ENCODE measurements around the gene CD2. TPM values are rescaled to one million over a fixed set of nuclear protein-coding genes. Genes with fewer than 3 reads are reported as not detected.
"Not testable (repeated sequence)": the region's sequence is repeated elsewhere in the genome, so short reads cannot be mapped to it uniquely, and the experiment has no call there.

CD2 gene
- total and polyA plus RNA-seq, 7 experiments from 2014 or later, result 105 to 307 (median 186) TPM

DNA sequence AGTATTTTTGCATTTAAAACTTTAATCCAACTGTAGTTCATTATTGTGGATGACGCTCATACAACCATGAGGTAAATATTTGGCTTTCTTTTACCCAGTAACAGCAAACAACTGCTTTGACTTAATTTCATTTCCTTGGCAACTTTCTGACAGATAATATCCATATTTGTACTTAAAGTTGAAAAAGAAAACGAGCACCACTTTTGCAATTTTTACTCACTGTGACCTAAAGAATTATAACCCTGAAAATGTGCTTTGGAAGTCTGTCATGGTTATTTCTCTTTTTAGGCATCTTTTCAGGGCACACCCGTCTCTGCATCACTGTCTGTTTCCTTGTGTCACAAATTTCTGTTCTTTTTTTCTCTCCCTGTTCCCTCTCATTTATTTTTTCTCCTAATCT, 918 bp upstream of the CD2 start:
- intact Hi-C loops (cut with micrococcal nuclease), result loop anchor here in 1 of 2 donors (5.0 kb wide), 2 partner anchors 234 to 854 kb away; partner anchors contain the start of gene TENT5C
- DNase-seq, result no peak
- ATAC-seq, result no peak
- Mint-ChIP-seq H3K27ac (peak overlapping the region; percentile 93 to 99 (median 97)), H3K36me3 (peaks cover 15 to 60% (median 28%) of the 10 kb centered on the region in 5 donors), H3K4me1 (peaks cover 20 to 44% (median 37%) of the 10 kb centered on the region in 7 donors), H3K4me3 (peak overlapping the region; percentile 91 to 100 (median 98)), H3K27me3 (no peaks in the 10 kb centered on the region), H3K9me3 (peaks cover 0 to 21% (median 13%) of the 10 kb centered on the region in 11 donors)
- H3K36me3 ChIP-seq (ENCODE audit: control insufficient read depth in 2 of 3, insufficient read depth in 3 of 3, low read length in 3 of 3), result no peaks in the 10 kb centered on the region
- H3K27me3 ChIP-seq (ENCODE audit: control insufficient read depth in 2 of 2, insufficient read depth in 2 of 2, low read length in 2 of 2), result no peaks in the 10 kb centered on the region
- H3K27ac ChIP-seq (ENCODE audit: low read depth, low read length), result peak overlapping the region; percentile 89
- peak overlapping the region; percentile 90 for H3K4me3 ChIP-seq (ENCODE audit: low read length)
- POLR2A ChIA-PET, result interaction anchor here (1.3 to 11.7 kb wide), 5 partner anchors 13 to 233 kb away, joined by 5 to 367 read pairs (median 16); no protein-coding TSS in a partner anchor
- CTCF ChIA-PET, result interaction anchor here (3.0 to 4.4 kb wide), 2 partner anchors 10 to 16 kb away, joined by 24 to 40 read pairs; no protein-coding TSS in a partner anchor
- H3K4me1 ChIP-seq (ENCODE audit: control insufficient read depth in 2 of 2, insufficient read depth in 2 of 2, low read length in 2 of 2), result peaks cover 27% of the 10 kb centered on the region in 2 donors
- H3K9me3 ChIP-seq (ENCODE audit: control insufficient read depth in 2 of 3, low read length in 3 of 3), result peaks cover 6 to 13% (median 7%) of the 10 kb centered on the region in 3 experiments

DNA sequence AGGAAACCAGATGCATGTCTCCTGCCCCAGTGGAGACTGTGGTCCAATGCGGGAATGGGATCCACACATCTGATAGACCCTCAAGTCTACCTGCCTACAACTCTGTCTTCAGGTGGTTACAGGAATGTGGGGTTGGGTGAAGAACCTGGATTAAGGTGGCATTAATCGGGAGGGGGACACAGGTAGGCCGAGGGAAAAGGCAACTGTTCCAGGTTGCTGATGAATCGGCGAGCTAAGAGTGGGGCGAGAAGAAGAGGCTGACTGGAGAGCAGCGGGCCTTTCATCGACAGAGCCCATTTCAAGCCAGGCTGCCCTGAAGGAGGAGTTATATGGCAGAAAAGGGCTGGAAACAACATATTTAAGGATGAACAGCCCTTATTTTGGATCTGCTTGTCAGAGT, 836 bp downstream of the CD2 start:
- intact Hi-C loops (cut with micrococcal nuclease), result no loop called here
- POLR2A ChIA-PET, result interaction anchor here (1.0 to 11.7 kb wide), 11 partner anchors 12 to 305 kb away, joined by 3 to 367 read pairs (median 10); partner anchors contain the start of gene TTF2
- ATAC-seq, result no peak
- H3K27me3 Mint-ChIP-seq, result no peaks in the 10 kb centered on the region
- H3K4me1 Mint-ChIP-seq, result peaks cover 26 to 52% (median 44%) of the 10 kb centered on the region in 7 donors
- H3K36me3 Mint-ChIP-seq, result peaks cover 13 to 62% (median 32%) of the 10 kb centered on the region in 5 donors
- Histone ChIP-seq H3K27me3 (ENCODE audit: control insufficient read depth in 2 of 2, insufficient read depth in 2 of 2, low read length in 2 of 2) (no peaks in the 10 kb centered on the region), H3K36me3 (ENCODE audit: control insufficient read depth in 2 of 3, insufficient read depth in 3 of 3, low read length in 3 of 3) (peaks cover 4 to 6% (median 6%) of the 10 kb centered on the region in 3 experiments), H3K4me1 (ENCODE audit: control insufficient read depth in 2 of 2, insufficient read depth in 2 of 2, low read length in 2 of 2) (peaks cover 33 to 38% of the 10 kb centered on the region in 2 donors), H3K4me3 (ENCODE audit: low read length) (peak overlapping the region; percentile 90), H3K27ac (ENCODE audit: low read depth, low read length) (peak overlapping the region; percentile 89), H3K9me3 (ENCODE audit: control insufficient read depth in 2 of 3, low read length in 3 of 3) (no peaks in the 10 kb centered on the region)
- DNase-seq, result no peak
- peak overlapping the region; percentile 93 to 99 (median 97) for H3K27ac Mint-ChIP-seq
- H3K4me3 Mint-ChIP-seq, result peak overlapping the region; percentile 91 to 100 (median 98)
- peaks cover 0 to 5% (median 3%) of the 10 kb centered on the region in 11 donors for H3K9me3 Mint-ChIP-seq
- CTCF ChIA-PET, result interaction anchor here (0.9 to 4.4 kb wide), 9 partner anchors 8 to 297 kb away, joined by 3 to 40 read pairs (median 7); no protein-coding TSS in a partner anchor

DNA sequence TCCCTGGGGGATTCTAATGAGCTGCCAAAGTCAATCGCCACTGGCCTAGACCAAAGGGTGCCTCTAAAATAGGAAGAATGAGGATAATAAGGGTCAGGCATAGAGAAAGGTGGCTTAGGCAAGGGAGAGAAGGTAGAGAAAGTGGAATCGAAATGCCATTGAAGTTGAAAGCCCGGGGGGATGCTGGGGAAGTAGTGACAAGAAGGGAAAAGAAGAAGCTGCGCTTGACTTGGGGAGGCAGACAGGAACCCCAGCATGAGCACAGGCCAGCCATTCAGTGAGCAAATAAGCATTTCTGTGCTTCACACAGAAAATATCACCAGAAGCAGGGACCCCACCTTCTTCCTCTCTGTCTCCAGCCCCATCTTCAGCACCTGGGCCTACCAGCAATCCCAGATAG, 1.5 kb downstream of the CD2 start:
- Mint-ChIP-seq H3K36me3 (peaks cover 13 to 65% (median 35%) of the 10 kb centered on the region in 5 donors), H3K4me1 (peaks cover 32 to 55% (median 46%) of the 10 kb centered on the region in 7 donors), H3K27ac (peak overlapping the region; percentile 93 to 99 (median 97)), H3K9me3 (peaks cover 0 to 3% (median 0%) of the 10 kb centered on the region in 11 donors), H3K27me3 (no peaks in the 10 kb centered on the region), H3K4me3 (peak overlapping the region; percentile 91 to 100 (median 98))
- H3K9me3 ChIP-seq (ENCODE audit: control insufficient read depth in 2 of 3, low read length in 3 of 3), result no peaks in the 10 kb centered on the region
- ATAC-seq (no peak), DNase-seq (no peak)
- no peaks in the 10 kb centered on the region for H3K27me3 ChIP-seq (ENCODE audit: control insufficient read depth in 2 of 2, insufficient read depth in 2 of 2, low read length in 2 of 2)
- peaks cover 10 to 12% (median 12%) of the 10 kb centered on the region in 3 experiments for H3K36me3 ChIP-seq (ENCODE audit: control insufficient read depth in 2 of 3, insufficient read depth in 3 of 3, low read length in 3 of 3)
- H3K27ac ChIP-seq (ENCODE audit: low read depth, low read length), result peak overlapping the region; percentile 89
- peaks cover 38 to 43% of the 10 kb centered on the region in 2 donors for H3K4me1 ChIP-seq (ENCODE audit: control insufficient read depth in 2 of 2, insufficient read depth in 2 of 2, low read length in 2 of 2)
- peak overlapping the region; percentile 90 for H3K4me3 ChIP-seq (ENCODE audit: low read length)
- intact Hi-C loops (cut with micrococcal nuclease), result no loop called here
- ChIA-PET POLR2A (interaction anchor here (0.5 to 11.7 kb wide), 13 partner anchors 11 to 657 kb away, joined by 3 to 367 read pairs (median 4); partner anchors contain the start of gene TTF2), CTCF (interaction anchor here (0.7 to 3.1 kb wide), 7 partner anchors 9 to 301 kb away, joined by 3 to 34 read pairs (median 7); no protein-coding TSS in a partner anchor)

GRCh38 chr1:116756092-116756491, 1.9 kb downstream of the CD2 start:
- peak overlapping the region; percentile 90 for H3K4me3 ChIP-seq (ENCODE audit: low read length)
- POLR2A ChIA-PET, result interaction anchor here (0.5 to 11.7 kb wide), 11 partner anchors 11 to 657 kb away, joined by 3 to 367 read pairs (median 4); partner anchors contain the start of gene TTF2
- CTCF ChIA-PET, result interaction anchor here (0.7 to 3.1 kb wide), 6 partner anchors 8 to 300 kb away, joined by 3 to 34 read pairs (median 10); no protein-coding TSS in a partner anchor
- Mint-ChIP-seq H3K4me1 (peaks cover 28 to 55% (median 47%) of the 10 kb centered on the region in 7 donors), H3K36me3 (peaks cover 13 to 66% (median 39%) of the 10 kb centered on the region in 5 donors), H3K27ac (peak overlapping the region; percentile 93 to 99 (median 97)), H3K4me3 (peak overlapping the region; percentile 91 to 100 (median 98))
- DNase-seq; intact Hi-C loops (cut with micrococcal nuclease); H3K9me3 ChIP-seq (ENCODE audit: control insufficient read depth in 2 of 3, low read length in 3 of 3); ATAC-seq; H3K9me3 Mint-ChIP-seq; H3K27me3 ChIP-seq (ENCODE audit: control insufficient read depth in 2 of 2, insufficient read depth in 2 of 2, low read length in 2 of 2); H3K27me3 Mint-ChIP-seq: not testable (repeated sequence)
- peaks cover 38 to 43% of the 10 kb centered on the region in 2 donors for H3K4me1 ChIP-seq (ENCODE audit: control insufficient read depth in 2 of 2, insufficient read depth in 2 of 2, low read length in 2 of 2)
- H3K27ac ChIP-seq (ENCODE audit: low read depth, low read length), result peak overlapping the region; percentile 89
- H3K36me3 ChIP-seq (ENCODE audit: control insufficient read depth in 2 of 3, insufficient read depth in 3 of 3, low read length in 3 of 3), result peaks cover 14 to 17% (median 16%) of the 10 kb centered on the region in 3 experiments

- intact Hi-C loops (cut with micrococcal nuclease); ATAC-seq; H3K27me3 Mint-ChIP-seq; DNase-seq; H3K9me3 Mint-ChIP-seq; H3K27me3 ChIP-seq (ENCODE audit: control insufficient read depth in 2 of 2, insufficient read depth in 2 of 2, low read length in 2 of 2); H3K9me3 ChIP-seq (ENCODE audit: control insufficient read depth in 2 of 3, low read length in 3 of 3): not testable (repeated sequence)
- peaks cover 33 to 57% (median 48%) of the 10 kb centered on the region in 7 donors for H3K4me1 Mint-ChIP-seq
- peak overlapping the region; percentile 55 for H3K4me3 ChIP-seq (ENCODE audit: low read length)
- CTCF ChIA-PET, result interaction anchor here (4.3 kb wide), 1 partner anchor 20 kb away, joined by 15 read pairs; no protein-coding TSS in a partner anchor
- peaks cover 26 to 35% (median 33%) of the 10 kb centered on the region in 3 experiments for H3K36me3 ChIP-seq (ENCODE audit: control insufficient read depth in 2 of 3, insufficient read depth in 3 of 3, low read length in 3 of 3)
- peaks cover 46 to 51% of the 10 kb centered on the region in 2 donors for H3K4me1 ChIP-seq (ENCODE audit: control insufficient read depth in 2 of 2, insufficient read depth in 2 of 2, low read length in 2 of 2)
- POLR2A ChIA-PET, result interaction anchor here (0.6 to 11.7 kb wide), 8 partner anchors 8 to 251 kb away, joined by 3 to 367 read pairs (median 4); no protein-coding TSS in a partner anchor
- H3K27ac ChIP-seq (ENCODE audit: low read depth, low read length), result peak overlapping the region; percentile 89
- H3K27ac Mint-ChIP-seq, result peak overlapping the region; percentile 81 to 99 (median 95)
- H3K36me3 Mint-ChIP-seq, result peaks cover 27 to 84% (median 61%) of the 10 kb centered on the region in 5 donors
- peak overlapping the region; percentile 91 to 100 (median 98) for H3K4me3 Mint-ChIP-seq
These were observed 4.2 kb downstream of the CD2 start for GRCh38 chr1:116758456-116758815.

DNA sequence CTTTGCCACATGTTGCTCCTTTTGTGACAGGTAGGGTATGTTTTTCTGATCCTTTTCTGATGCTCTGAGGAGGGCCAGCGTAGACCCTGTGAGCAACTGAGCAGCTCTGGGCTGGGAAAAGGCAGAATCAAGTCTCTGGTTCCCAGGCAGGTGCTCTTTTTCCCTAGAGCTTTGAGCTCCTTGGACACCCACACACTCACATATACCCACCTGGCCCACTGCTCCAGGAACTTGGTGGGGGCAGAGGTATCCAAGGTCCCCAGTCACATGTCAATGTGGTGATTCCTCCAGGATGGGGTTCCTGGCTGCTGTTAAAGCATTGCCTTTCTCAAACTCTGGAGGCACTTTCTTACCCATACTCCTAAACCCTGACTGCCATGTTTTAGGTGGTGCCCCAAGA, 5.4 kb downstream of the CD2 start:
- intact Hi-C loops (cut with micrococcal nuclease), result loop anchor here (1.0 to 10.0 kb wide), 3 partner anchors 10 to 848 kb away; partner anchors contain the start of gene TENT5C (in 1 of the 2)
- H3K27ac Mint-ChIP-seq, result peak overlapping the region; percentile 81 to 99 (median 95)
- Histone ChIP-seq H3K27me3 (ENCODE audit: control insufficient read depth in 2 of 2, insufficient read depth in 2 of 2, low read length in 2 of 2) (no peaks in the 10 kb centered on the region), H3K27ac (ENCODE audit: low read depth, low read length) (peak overlapping the region; percentile 89), H3K36me3 (ENCODE audit: control insufficient read depth in 2 of 3, insufficient read depth in 3 of 3, low read length in 3 of 3) (peaks cover 26 to 35% (median 33%) of the 10 kb centered on the region in 3 experiments), H3K4me3 (ENCODE audit: low read length) (peak overlapping the region; percentile 55), H3K4me1 (ENCODE audit: control insufficient read depth in 2 of 2, insufficient read depth in 2 of 2, low read length in 2 of 2) (peaks cover 52 to 57% of the 10 kb centered on the region in 2 donors), H3K9me3 (ENCODE audit: control insufficient read depth in 2 of 3, low read length in 3 of 3) (no peaks in the 10 kb centered on the region)
- peaks cover 40 to 58% (median 52%) of the 10 kb centered on the region in 7 donors for H3K4me1 Mint-ChIP-seq
- ChIA-PET POLR2A (interaction anchor here (0.9 to 11.7 kb wide), 5 partner anchors 7 to 49 kb away, joined by 3 to 367 read pairs (median 3); no protein-coding TSS in a partner anchor), CTCF (interaction anchor here (0.8 to 4.3 kb wide), 3 partner anchors 10 to 22 kb away, joined by 3 to 15 read pairs (median 4); no protein-coding TSS in a partner anchor)
- ATAC-seq (no peak), DNase-seq (no peak)
- H3K4me3 Mint-ChIP-seq, result peak overlapping the region; percentile 91 to 100 (median 98)
- H3K36me3 Mint-ChIP-seq, result peaks cover 27 to 91% (median 70%) of the 10 kb centered on the region in 5 donors
- H3K9me3 Mint-ChIP-seq, result peaks cover 0 to 2% (median 0%) of the 10 kb centered on the region in 11 donors
- no peaks in the 10 kb centered on the region for H3K27me3 Mint-ChIP-seq

All from naive thymus-derived CD4-positive, alpha-beta T cell (primary cell).